Measurements from ENCODE around the gene SNAPC5. TPM values are rescaled to one million over a fixed set of nuclear protein-coding genes. Genes with fewer than 3 reads are reported as not detected.
A peak's percentile ranks its signal among the peaks of the same experiment; 100 is the strongest.

Gene SNAPC5
- total and polyA plus RNA-seq, 2 experiments from 2014 or later = 21.2 to 43.2 TPM

DNA sequence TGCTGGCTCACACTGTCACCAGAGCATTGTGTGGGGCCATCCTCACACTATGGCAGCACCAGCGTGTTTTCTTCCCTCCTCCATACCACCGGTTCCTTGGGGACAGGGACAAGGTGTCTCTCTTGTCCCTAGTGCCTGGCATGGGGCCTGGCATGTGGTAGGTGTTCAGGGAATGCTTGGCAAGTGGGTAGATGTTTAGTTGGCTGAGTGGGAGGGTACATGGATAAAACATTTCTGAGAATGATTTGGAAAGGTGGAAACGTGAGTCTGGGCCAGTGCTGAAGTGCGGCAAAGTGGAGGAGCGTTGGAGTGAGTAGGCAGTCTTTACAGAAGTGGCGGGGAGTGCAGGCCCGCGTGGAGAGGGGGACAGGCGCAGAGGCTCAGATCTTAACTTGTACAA lies 15.0 kb downstream of the SNAPC5 start (continued):
- TF ChIP-seq JUNB (IDR thresholded peaks at IDR 0.05; ENCODE audit: unreplicated experiment) = no peak
- no peak for TF ChIP-seq STAT1 (IDR thresholded peaks at IDR 0.05; ENCODE audit: unreplicated experiment)
- TF ChIP-seq NANOG (IDR thresholded peaks at IDR 0.05; ENCODE audit: borderline replicate concordance) = no peak

DNA sequence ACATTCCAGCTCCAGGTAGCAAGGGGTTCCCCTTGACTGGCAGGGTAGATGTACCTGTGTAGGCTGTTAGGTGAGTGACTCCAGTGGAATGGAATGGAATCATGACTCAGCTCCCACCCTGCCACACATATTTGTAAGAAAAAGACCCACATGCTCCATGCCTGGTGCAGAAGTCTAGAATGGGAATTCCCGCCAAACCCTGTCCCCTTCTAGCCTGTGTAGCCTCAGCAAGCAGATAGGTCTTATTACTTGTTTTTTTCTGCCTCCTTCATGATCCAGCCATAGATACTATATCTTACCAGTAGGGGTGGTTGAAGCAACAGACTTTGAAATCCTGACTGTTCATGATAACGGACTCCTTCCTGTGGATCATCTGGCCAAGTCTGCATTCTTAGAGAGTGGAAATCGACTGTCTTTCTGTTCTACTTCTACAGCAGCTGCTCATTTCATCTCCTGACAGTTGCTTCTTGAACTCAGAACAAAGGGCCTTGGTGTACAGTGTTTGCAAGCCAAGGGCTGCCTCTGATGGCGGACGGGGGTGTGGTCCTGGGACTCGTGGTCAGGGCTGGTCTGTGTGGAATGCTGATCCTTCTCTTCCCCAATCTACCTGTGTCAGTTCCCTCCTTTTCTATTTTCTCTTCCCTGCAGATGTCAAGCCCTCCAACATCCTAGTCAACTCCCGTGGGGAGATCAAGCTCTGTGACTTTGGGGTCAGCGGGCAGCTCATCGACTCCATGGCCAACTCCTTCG lies 16.3 kb downstream of the SNAPC5 start:
- Histone ChIP-seq H3K4me2 (no peak overlapping the region), H3K27ac (ENCODE audit: low read depth) (no peak overlapping the region), H2AFZ (no peak overlapping the region), H3K9me2 (ENCODE audit: insufficient read depth) (no peaks in the 10 kb centered on the region), H3F3A (replicated peaks; ENCODE audit: low read depth) (no peaks in the 10 kb centered on the region), H3K4me1 (ENCODE audit: insufficient read depth) (peaks cover 3% of the 10 kb centered on the region), H3K79me2 (replicated peaks; ENCODE audit: insufficient read depth) (peaks cover under 1% of the 10 kb centered on the region; the same call in 1 of the 2 replicates), H3K36me3 (ENCODE audit: insufficient read depth) (peaks cover 10% of the 10 kb centered on the region), H4K20me1 (replicated peaks; ENCODE audit: insufficient read depth) (no peaks in the 10 kb centered on the region; the same call in 1 of the 2 replicates), H3K27me3 (ENCODE audit: insufficient read depth) (no peaks in the 10 kb centered on the region), H3K4me3 (no peak overlapping the region)
- Mint-ChIP-seq H3K36me3 (ENCODE audit: low read depth) (peaks cover 33% of the 10 kb centered on the region), H3K4me1 (peaks cover 17% of the 10 kb centered on the region), H3K27ac (peak overlapping the region; percentile 33), H3K4me3 (no peak overlapping the region), H3K9me3 (no peaks in the 10 kb centered on the region), H3K27me3 (ENCODE audit: insufficient read depth, low read depth, poor library complexity) (peaks cover 11% of the 10 kb centered on the region)
- DNase-seq (ENCODE audit: low spot score) = no peak
- TF ChIP-seq POLR2AphosphoS5 (IDR thresholded peaks at IDR 0.05; ENCODE audit: low read depth) (no peak), ZNF331 (CRISPR knock-in tag; IDR thresholded peaks at IDR 0.05; ENCODE audit: low read depth) (no peak), EZH2phosphoT487 (IDR thresholded peaks at IDR 0.05; ENCODE audit: unreplicated experiment) (no peak), STAT1 (IDR thresholded peaks at IDR 0.05; ENCODE audit: unreplicated experiment) (no peak), JUNB (IDR thresholded peaks at IDR 0.05; ENCODE audit: unreplicated experiment) (no peak), NANOG (IDR thresholded peaks at IDR 0.05; ENCODE audit: borderline replicate concordance) (no peak), CREB1 (CRISPR knock-in tag; IDR thresholded peaks at IDR 0.05; ENCODE audit: low read depth) (no peak), ZNF114 (CRISPR knock-in tag; IDR thresholded peaks at IDR 0.05) (no peak)
- TF ChIP-seq, protein P1, sequence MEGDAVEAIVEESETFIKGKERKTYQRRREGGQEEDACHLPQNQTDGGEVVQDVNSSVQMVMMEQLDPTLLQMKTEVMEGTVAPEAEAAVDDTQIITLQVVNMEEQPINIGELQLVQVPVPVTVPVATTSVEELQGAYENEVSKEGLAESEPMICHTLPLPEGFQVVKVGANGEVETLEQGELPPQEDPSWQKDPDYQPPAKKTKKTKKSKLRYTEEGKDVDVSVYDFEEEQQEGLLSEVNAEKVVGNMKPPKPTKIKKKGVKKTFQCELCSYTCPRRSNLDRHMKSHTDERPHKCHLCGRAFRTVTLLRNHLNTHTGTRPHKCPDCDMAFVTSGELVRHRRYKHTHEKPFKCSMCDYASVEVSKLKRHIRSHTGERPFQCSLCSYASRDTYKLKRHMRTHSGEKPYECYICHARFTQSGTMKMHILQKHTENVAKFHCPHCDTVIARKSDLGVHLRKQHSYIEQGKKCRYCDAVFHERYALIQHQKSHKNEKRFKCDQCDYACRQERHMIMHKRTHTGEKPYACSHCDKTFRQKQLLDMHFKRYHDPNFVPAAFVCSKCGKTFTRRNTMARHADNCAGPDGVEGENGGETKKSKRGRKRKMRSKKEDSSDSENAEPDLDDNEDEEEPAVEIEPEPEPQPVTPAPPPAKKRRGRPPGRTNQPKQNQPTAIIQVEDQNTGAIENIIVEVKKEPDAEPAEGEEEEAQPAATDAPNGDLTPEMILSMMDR (conservative IDR thresholded peaks at IDR 0.05; ENCODE audit: low read depth in 2 of 2) = no peak
- TF ChIP-seq, protein P2, sequence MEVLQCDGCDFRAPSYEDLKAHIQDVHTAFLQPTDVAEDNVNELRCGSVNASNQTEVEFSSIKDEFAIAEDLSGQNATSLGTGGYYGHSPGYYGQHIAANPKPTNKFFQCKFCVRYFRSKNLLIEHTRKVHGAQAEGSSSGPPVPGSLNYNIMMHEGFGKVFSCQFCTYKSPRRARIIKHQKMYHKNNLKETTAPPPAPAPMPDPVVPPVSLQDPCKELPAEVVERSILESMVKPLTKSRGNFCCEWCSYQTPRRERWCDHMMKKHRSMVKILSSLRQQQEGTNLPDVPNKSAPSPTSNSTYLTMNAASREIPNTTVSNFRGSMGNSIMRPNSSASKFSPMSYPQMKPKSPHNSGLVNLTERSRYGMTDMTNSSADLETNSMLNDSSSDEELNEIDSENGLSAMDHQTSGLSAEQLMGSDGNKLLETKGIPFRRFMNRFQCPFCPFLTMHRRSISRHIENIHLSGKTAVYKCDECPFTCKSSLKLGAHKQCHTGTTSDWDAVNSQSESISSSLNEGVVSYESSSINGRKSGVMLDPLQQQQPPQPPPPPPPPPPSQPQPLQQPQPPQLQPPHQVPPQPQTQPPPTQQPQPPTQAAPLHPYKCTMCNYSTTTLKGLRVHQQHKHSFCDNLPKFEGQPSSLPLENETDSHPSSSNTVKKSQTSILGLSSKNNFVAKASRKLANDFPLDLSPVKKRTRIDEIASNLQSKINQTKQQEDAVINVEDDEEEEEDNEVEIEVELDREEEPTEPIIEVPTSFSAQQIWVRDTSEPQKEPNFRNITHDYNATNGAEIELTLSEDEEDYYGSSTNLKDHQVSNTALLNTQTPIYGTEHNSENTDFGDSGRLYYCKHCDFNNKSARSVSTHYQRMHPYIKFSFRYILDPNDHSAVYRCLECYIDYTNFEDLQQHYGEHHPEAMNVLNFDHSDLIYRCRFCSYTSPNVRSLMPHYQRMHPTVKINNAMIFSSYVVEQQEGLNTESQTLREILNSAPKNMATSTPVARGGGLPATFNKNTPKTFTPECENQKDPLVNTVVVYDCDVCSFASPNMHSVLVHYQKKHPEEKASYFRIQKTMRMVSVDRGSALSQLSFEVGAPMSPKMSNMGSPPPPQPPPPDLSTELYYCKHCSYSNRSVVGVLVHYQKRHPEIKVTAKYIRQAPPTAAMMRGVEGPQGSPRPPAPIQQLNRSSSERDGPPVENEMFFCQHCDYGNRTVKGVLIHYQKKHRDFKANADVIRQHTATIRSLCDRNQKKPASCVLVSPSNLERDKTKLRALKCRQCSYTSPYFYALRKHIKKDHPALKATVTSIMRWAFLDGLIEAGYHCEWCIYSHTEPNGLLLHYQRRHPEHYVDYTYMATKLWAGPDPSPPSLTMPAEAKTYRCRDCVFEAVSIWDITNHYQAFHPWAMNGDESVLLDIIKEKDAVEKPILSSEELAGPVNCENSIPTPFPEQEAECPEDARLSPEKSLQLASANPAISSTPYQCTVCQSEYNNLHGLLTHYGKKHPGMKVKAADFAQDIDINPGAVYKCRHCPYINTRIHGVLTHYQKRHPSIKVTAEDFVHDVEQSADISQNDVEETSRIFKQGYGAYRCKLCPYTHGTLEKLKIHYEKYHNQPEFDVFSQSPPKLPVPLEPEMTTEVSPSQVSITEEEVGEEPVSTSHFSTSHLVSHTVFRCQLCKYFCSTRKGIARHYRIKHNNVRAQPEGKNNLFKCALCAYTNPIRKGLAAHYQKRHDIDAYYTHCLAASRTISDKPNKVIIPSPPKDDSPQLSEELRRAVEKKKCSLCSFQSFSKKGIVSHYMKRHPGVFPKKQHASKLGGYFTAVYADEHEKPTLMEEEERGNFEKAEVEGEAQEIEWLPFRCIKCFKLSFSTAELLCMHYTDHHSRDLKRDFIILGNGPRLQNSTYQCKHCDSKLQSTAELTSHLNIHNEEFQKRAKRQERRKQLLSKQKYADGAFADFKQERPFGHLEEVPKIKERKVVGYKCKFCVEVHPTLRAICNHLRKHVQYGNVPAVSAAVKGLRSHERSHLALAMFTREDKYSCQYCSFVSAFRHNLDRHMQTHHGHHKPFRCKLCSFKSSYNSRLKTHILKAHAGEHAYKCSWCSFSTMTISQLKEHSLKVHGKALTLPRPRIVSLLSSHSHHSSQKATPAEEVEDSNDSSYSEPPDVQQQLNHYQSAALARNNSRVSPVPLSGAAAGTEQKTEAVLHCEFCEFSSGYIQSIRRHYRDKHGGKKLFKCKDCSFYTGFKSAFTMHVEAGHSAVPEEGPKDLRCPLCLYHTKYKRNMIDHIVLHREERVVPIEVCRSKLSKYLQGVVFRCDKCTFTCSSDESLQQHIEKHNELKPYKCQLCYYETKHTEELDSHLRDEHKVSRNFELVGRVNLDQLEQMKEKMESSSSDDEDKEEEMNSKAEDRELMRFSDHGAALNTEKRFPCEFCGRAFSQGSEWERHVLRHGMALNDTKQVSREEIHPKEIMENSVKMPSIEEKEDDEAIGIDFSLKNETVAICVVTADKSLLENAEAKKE (CRISPR knock-in tag; IDR thresholded peaks at IDR 0.05) = no peak
- TF ChIP-seq, protein P3, sequence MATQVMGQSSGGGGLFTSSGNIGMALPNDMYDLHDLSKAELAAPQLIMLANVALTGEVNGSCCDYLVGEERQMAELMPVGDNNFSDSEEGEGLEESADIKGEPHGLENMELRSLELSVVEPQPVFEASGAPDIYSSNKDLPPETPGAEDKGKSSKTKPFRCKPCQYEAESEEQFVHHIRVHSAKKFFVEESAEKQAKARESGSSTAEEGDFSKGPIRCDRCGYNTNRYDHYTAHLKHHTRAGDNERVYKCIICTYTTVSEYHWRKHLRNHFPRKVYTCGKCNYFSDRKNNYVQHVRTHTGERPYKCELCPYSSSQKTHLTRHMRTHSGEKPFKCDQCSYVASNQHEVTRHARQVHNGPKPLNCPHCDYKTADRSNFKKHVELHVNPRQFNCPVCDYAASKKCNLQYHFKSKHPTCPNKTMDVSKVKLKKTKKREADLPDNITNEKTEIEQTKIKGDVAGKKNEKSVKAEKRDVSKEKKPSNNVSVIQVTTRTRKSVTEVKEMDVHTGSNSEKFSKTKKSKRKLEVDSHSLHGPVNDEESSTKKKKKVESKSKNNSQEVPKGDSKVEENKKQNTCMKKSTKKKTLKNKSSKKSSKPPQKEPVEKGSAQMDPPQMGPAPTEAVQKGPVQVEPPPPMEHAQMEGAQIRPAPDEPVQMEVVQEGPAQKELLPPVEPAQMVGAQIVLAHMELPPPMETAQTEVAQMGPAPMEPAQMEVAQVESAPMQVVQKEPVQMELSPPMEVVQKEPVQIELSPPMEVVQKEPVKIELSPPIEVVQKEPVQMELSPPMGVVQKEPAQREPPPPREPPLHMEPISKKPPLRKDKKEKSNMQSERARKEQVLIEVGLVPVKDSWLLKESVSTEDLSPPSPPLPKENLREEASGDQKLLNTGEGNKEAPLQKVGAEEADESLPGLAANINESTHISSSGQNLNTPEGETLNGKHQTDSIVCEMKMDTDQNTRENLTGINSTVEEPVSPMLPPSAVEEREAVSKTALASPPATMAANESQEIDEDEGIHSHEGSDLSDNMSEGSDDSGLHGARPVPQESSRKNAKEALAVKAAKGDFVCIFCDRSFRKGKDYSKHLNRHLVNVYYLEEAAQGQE (IDR thresholded peaks at IDR 0.05; ENCODE audit: unreplicated experiment) = no peak
- TF ChIP-seq, protein P4, sequence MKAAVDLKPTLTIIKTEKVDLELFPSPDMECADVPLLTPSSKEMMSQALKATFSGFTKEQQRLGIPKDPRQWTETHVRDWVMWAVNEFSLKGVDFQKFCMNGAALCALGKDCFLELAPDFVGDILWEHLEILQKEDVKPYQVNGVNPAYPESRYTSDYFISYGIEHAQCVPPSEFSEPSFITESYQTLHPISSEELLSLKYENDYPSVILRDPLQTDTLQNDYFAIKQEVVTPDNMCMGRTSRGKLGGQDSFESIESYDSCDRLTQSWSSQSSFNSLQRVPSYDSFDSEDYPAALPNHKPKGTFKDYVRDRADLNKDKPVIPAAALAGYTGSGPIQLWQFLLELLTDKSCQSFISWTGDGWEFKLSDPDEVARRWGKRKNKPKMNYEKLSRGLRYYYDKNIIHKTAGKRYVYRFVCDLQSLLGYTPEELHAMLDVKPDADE (IDR thresholded peaks at IDR 0.05) = no peak
- ATAC-seq = no peak
